DOHH2 (cell line): ENCODE results near the gene TNS4.

Source experiments
- H3F3A ChIP-seq: fragments of 200-600 bp; sonication (generic), shearing (Covaris generic); 2 replicates; pipeline ENCODE4 v1.6.0; 2016; ENCODE audit warnings: antibody characterized with exemption, mild to moderate bottlenecking; ENCODE audit not compliant: control insufficient read depth, insufficient read depth
- H3K27ac ChIP-seq: fragments of 200-600 bp; sonication (generic); 2 replicates; pipeline ENCODE4 v1.5.1; 2014; ENCODE audit warnings: low read depth, mild to moderate bottlenecking, low read length, moderate library complexity
- H3K27me3 ChIP-seq: fragments of 200-600 bp; sonication (generic); 2 replicates; pipeline ENCODE4 v1.6.1; 2014; ENCODE audit warnings: mild to moderate bottlenecking, low read length, mixed read lengths; ENCODE audit not compliant: control insufficient read depth
- H3K36me3 ChIP-seq: fragments of 200-600 bp; sonication (generic); 2 replicates; pipeline ENCODE4 v1.6.1; 2014; ENCODE audit warnings: mild to moderate bottlenecking, low read length, moderate library complexity, mixed read lengths; ENCODE audit not compliant: control insufficient read depth
- H3K4me1 ChIP-seq: fragments of 200-600 bp; sonication (generic); 2 replicates; pipeline ENCODE4 v1.6.1; 2014; ENCODE audit warnings: mild to moderate bottlenecking, low read length, mixed read lengths; ENCODE audit not compliant: control insufficient read depth
- H3K4me2 ChIP-seq: fragments of 200-600 bp; sonication (generic); 2 replicates; pipeline ENCODE4 v1.6.0; 2014; ENCODE audit warnings: mild to moderate bottlenecking, low read length, moderate library complexity
- H3K4me3 ChIP-seq: fragments of 200-600 bp; sonication (generic); 2 replicates; pipeline ENCODE4 v1.5.1; 2014; ENCODE audit warnings: mild to moderate bottlenecking, low read length, mixed read lengths
- H3K79me2 ChIP-seq: fragments of 200-600 bp; sonication (generic); 2 replicates; pipeline ENCODE4 v1.6.1; 2014; ENCODE audit warnings: mild to moderate bottlenecking, low read length, mixed read lengths; ENCODE audit not compliant: control insufficient read depth
- H3K9me2 ChIP-seq: fragments of 200-600 bp; sonication (generic); replicated peaks from 2 replicates; pipeline ENCODE4 v1.6.1; 2014; ENCODE audit warnings: mild to moderate bottlenecking, low read length, mixed read lengths; ENCODE audit not compliant: control insufficient read depth
- H3K9me3 ChIP-seq: fragments of 200-600 bp; sonication (generic); 2 replicates; pipeline ENCODE4 v1.6.1; 2014; ENCODE audit warnings: antibody characterized with exemption, low read length, mixed read lengths; ENCODE audit not compliant: control insufficient read depth, insufficient read depth
- H4K20me1 ChIP-seq: fragments of 200-600 bp; sonication (generic); 2 replicates; pipeline ENCODE4 v1.6.0; 2014; ENCODE audit warnings: low read depth, mild to moderate bottlenecking, antibody characterized with exemption, low read length, moderate library complexity; ENCODE audit not compliant: control insufficient read depth, insufficient read depth
- EZH2phosphoT487 ChIP-seq: fragments of 200-600 bp; sonication (generic); IDR thresholded peaks from 2 replicates; pipeline ENCODE4 v1.6.1; 2017; ENCODE audit warnings: borderline replicate concordance, mild to moderate bottlenecking, antibody characterized with exemption, low read length, moderate library complexity, mixed read lengths
- TF ChIP-seq, protein P1 (sequence below): fragments of 200-600 bp; sonication (generic); IDR thresholded peaks from one replicate; pipeline ENCODE4 v1.5.1; 2014; ENCODE audit warnings: antibody characterized with exemption, mild to moderate bottlenecking, low read depth, low read length; ENCODE audit not compliant: poor library complexity, severe bottlenecking

Gene TNS4

DNA sequence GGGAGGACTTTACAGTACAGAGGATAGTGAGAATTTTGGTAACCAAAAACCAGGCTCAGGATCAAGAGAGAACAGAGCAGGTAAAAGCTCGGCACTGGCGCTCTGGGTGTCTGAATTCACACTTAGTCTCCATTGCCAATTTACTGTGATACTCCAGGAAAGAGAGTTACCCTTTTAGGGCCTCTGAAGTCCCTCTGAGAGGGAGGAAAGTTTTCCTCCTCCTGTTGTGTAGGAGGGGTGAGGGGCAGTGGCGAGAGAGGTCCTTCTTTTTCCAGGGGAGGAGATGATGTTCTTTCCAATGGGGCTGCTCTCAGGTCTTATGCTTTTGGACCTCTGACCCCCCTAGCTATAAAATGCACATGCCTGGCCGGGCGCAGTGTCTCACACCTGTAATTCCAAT is 5.4 kb upstream of the TNS4 start:
- H3F3A ChIP-seq: no peaks in the 10 kb centered on the region
- no peak overlapping the region for H3K4me3 ChIP-seq
- TF ChIP-seq, protein P1, sequence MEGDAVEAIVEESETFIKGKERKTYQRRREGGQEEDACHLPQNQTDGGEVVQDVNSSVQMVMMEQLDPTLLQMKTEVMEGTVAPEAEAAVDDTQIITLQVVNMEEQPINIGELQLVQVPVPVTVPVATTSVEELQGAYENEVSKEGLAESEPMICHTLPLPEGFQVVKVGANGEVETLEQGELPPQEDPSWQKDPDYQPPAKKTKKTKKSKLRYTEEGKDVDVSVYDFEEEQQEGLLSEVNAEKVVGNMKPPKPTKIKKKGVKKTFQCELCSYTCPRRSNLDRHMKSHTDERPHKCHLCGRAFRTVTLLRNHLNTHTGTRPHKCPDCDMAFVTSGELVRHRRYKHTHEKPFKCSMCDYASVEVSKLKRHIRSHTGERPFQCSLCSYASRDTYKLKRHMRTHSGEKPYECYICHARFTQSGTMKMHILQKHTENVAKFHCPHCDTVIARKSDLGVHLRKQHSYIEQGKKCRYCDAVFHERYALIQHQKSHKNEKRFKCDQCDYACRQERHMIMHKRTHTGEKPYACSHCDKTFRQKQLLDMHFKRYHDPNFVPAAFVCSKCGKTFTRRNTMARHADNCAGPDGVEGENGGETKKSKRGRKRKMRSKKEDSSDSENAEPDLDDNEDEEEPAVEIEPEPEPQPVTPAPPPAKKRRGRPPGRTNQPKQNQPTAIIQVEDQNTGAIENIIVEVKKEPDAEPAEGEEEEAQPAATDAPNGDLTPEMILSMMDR: no peak
- TF ChIP-seq EZH2phosphoT487: no peak
- peaks cover 15% of the 10 kb centered on the region for H3K27me3 ChIP-seq
- H3K9me2 ChIP-seq: no peaks in the 10 kb centered on the region
- no peaks in the 10 kb centered on the region for H3K9me3 ChIP-seq
- H3K36me3 ChIP-seq: no peaks in the 10 kb centered on the region
- no peaks in the 10 kb centered on the region for H4K20me1 ChIP-seq
- no peaks in the 10 kb centered on the region for H3K79me2 ChIP-seq
- no peak overlapping the region for H3K27ac ChIP-seq
- H3K4me1 ChIP-seq: no peaks in the 10 kb centered on the region
- H3K4me2 ChIP-seq: no peak overlapping the region

DNA sequence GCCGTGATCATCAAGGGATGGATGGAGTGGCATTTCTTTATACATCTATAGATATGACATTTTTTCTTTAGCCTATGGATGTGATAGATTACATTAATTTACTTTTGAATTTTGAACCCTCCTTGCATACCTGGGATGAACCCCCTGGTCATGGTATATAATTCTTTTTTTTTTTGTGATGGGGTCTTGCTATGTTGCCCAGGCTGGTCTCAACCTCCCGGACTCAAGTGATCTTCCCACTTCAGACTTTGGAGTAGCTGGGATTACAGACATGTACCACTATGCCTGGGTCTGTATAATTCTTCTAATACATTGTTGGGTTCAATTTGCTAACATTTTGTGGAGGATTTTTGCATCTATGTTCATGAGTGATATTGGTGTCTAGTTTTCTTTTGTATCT is 1.7 kb upstream of the TNS4 start:
- Histone ChIP-seq H3K27me3 (peaks cover 3% of the 10 kb centered on the region), H3K27ac (no peak overlapping the region), H3F3A (no peaks in the 10 kb centered on the region), H3K4me3 (no peak overlapping the region), H4K20me1 (no peaks in the 10 kb centered on the region), H3K4me2 (no peak overlapping the region), H3K79me2 (no peaks in the 10 kb centered on the region), H3K9me3 (no peaks in the 10 kb centered on the region), H3K9me2 (no peaks in the 10 kb centered on the region), H3K4me1 (no peaks in the 10 kb centered on the region), H3K36me3 (no peaks in the 10 kb centered on the region)
- TF ChIP-seq, protein P1: no peak
- no peak for TF ChIP-seq EZH2phosphoT487

DNA sequence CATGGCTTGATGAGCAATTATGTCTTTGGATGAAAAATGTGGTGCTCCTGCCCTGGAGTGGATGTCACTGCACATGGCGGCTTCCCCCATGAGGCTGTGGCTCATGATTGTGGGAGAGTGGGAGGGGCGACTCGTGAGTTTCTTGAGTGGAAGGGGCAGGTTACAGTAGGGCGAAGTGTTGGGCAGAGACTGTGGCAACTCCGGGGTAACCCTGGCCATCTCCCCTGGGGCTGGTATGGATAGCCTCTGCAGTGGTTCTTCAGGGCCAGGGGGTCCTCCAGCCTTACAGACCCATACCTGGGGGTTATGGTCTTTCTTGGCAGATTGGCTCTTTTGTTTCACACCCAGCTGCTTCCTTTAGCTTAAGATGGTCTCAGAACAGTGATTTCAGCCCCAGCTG is 1.3 kb upstream of the TNS4 start:
- H3K27ac ChIP-seq: no peak overlapping the region
- H3K9me3 ChIP-seq: no peaks in the 10 kb centered on the region
- H3K4me2 ChIP-seq: no peak overlapping the region
- H3K27me3 ChIP-seq: peaks cover 7% of the 10 kb centered on the region; the same call in 1 of the 2 replicates
- no peaks in the 10 kb centered on the region for H3K36me3 ChIP-seq
- no peaks in the 10 kb centered on the region for H3F3A ChIP-seq
- TF ChIP-seq EZH2phosphoT487: no peak
- TF ChIP-seq, protein P1: no peak
- H3K9me2 ChIP-seq: no peaks in the 10 kb centered on the region
- H3K4me3 ChIP-seq: no peak overlapping the region
- no peaks in the 10 kb centered on the region for H3K4me1 ChIP-seq
- no peaks in the 10 kb centered on the region for H3K79me2 ChIP-seq
- H4K20me1 ChIP-seq: no peaks in the 10 kb centered on the region

DNA sequence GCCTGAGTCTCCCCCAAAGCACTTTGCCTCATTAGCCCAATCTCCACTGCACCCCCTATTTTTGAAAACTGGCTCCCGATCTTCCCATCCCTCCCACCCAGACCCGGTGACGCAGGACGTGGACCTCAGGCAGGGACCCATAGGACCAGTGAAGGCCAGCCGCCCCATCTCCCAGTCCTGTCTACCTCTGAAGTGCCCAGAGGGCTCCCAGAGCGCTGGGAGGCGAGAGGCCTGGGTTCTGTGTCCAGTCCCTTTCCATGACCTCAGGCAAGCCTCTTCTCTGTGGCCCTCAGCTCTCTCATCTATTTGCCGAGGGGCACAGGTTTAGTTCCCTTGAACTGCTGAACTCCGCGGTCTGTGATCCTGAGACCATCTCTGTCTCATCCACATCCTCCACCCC is 714 bp downstream of the TNS4 start:
- no peak for TF ChIP-seq EZH2phosphoT487
- TF ChIP-seq, protein P1: no peak
- H3K79me2 ChIP-seq: no peaks in the 10 kb centered on the region
- H3K9me2 ChIP-seq: no peaks in the 10 kb centered on the region
- no peaks in the 10 kb centered on the region for H3K9me3 ChIP-seq
- H3K4me3 ChIP-seq: no peak overlapping the region
- H3K4me1 ChIP-seq: no peaks in the 10 kb centered on the region
- H3K36me3 ChIP-seq: no peaks in the 10 kb centered on the region
- peaks cover 7% of the 10 kb centered on the region; the same call in 1 of the 2 replicates for H3K27me3 ChIP-seq
- H3K4me2 ChIP-seq: no peak overlapping the region
- no peak overlapping the region for H3K27ac ChIP-seq
- no peaks in the 10 kb centered on the region for H3F3A ChIP-seq
- H4K20me1 ChIP-seq: no peaks in the 10 kb centered on the region
